Measurements from ENCODE around the gene UBE2K.

DNA sequence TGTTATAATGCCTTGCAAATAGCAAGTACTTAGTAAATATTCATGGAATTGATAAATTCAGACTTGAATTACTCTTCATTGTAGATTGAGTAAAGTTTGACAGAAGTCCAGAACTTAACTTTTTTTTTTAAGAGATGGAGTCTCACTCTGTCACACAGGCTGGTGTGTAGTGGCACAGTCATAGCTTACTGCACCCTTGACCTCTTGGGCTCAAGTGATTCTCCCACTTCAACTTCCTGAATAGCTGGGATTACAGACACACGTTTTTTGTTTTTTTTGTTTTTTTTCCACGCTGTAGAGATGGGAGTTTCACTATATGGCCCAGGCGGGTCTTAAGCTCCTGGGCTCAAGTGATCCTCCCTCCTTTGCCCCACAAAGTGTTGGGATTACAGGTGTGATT lies 32.1 kb downstream of the UBE2K start:
- TF ChIP-seq, protein P1, sequence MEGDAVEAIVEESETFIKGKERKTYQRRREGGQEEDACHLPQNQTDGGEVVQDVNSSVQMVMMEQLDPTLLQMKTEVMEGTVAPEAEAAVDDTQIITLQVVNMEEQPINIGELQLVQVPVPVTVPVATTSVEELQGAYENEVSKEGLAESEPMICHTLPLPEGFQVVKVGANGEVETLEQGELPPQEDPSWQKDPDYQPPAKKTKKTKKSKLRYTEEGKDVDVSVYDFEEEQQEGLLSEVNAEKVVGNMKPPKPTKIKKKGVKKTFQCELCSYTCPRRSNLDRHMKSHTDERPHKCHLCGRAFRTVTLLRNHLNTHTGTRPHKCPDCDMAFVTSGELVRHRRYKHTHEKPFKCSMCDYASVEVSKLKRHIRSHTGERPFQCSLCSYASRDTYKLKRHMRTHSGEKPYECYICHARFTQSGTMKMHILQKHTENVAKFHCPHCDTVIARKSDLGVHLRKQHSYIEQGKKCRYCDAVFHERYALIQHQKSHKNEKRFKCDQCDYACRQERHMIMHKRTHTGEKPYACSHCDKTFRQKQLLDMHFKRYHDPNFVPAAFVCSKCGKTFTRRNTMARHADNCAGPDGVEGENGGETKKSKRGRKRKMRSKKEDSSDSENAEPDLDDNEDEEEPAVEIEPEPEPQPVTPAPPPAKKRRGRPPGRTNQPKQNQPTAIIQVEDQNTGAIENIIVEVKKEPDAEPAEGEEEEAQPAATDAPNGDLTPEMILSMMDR (IDR thresholded peaks at IDR 0.05) = no peak
- no peak for TF ChIP-seq EZH2 (IDR thresholded peaks at IDR 0.05; ENCODE audit: borderline replicate concordance, insufficient read depth, low read depth, low read length, poor library complexity, severe bottlenecking)
